PC-3 (cell line): ENCODE data around the gene TIGD1.

Experiments
- EZH2phosphoT487 ChIP-seq: fragments of 300-600 bp; sonication (generic); IDR thresholded peaks from 2 replicates; pipeline ENCODE4 v1.6.1; 2018; ENCODE audit warnings: mild to moderate bottlenecking, antibody characterized with exemption, low read length, borderline replicate concordance
- TF ChIP-seq, protein P1 (sequence below): fragments of 300-600 bp; sonication (generic); conservative IDR thresholded peaks from 2 replicates; pipeline ENCODE4 v1.5.1; 2017; ENCODE audit warnings: antibody characterized with exemption, low read depth, mild to moderate bottlenecking, low read length

DNA sequence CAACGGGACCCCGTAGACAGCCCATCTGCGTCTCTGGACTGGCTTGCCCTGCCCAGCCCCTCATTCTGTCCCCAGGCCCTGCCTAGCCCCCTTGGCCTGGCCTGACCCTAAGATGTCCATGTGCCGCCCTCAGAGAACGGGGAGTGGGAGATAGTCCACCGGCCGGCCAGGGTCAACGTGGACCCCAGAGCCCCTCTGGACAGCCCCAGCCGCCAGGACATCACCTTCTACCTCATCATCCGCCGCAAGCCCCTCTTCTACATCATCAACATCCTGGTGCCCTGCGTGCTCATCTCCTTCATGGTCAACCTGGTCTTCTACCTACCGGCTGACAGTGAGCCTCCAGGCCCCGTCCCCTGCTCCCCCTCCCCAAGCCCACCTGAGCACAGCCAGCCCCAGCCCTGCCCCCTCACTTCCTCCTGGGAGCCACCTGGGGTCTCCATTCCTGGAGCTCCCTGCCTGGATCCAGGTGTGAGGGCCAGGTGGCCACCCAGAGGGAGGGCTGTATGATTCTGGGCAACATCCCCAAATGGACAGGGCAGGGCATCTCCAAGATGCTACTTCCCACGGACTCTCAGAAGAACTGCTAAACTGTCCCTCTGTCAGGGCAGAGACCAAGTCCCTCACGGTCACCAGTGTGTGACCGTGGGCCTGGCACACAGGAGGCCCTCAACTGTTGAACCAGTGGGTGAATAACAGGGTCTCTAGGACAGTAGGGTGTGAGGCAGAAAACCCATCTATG lies 20.4 kb downstream of the TIGD1 start:
- TF ChIP-seq EZH2phosphoT487, result no peak
- TF ChIP-seq, protein P1, sequence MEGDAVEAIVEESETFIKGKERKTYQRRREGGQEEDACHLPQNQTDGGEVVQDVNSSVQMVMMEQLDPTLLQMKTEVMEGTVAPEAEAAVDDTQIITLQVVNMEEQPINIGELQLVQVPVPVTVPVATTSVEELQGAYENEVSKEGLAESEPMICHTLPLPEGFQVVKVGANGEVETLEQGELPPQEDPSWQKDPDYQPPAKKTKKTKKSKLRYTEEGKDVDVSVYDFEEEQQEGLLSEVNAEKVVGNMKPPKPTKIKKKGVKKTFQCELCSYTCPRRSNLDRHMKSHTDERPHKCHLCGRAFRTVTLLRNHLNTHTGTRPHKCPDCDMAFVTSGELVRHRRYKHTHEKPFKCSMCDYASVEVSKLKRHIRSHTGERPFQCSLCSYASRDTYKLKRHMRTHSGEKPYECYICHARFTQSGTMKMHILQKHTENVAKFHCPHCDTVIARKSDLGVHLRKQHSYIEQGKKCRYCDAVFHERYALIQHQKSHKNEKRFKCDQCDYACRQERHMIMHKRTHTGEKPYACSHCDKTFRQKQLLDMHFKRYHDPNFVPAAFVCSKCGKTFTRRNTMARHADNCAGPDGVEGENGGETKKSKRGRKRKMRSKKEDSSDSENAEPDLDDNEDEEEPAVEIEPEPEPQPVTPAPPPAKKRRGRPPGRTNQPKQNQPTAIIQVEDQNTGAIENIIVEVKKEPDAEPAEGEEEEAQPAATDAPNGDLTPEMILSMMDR, result no peak
